Glomerular endothelial cell (primary cell): ENCODE measurements around the gene NXN. TPM values are rescaled to one million over a fixed set of nuclear protein-coding genes. Genes with fewer than 3 reads are reported as not detected.
"Not testable (repeated sequence)": the region's sequence is repeated elsewhere in the genome, so short reads cannot be mapped to it uniquely, and the experiment has no call there.

Experiments
- DNase-seq: peaks from one replicate; pipeline ENCODE4 v3.0.0-alpha.2; 2011; ENCODE audit warnings: low read depth, low spot score; ENCODE audit errors: extremely low read depth
- total RNA-seq: library from RNA; depleted of rRNA; stranded (reverse); fragments of >200 nt; gene quantifications from 2 replicates; pipeline ENCODE4 v1.2.3, GENCODE V29; 2015

The NXN gene
- total RNA-seq, 1 donor from 2014 or later: 55.7 TPM

- DNase-seq: no peak
These were observed 191.8 kb downstream of the NXN start for GRCh38 chr17:787641-788221.

- not testable (repeated sequence) for DNase-seq
These were observed 193.7 kb downstream of the NXN start for GRCh38 chr17:785901-786300.

GRCh38 chr17:784143-784542 lies 195.4 kb downstream of the NXN start:
- DNase-seq: no peak

- DNase-seq: peak; percentile 44
These were observed 197.5 kb downstream of the NXN start, which contains the start of the genes GLOD4 and MRM3 for GRCh38 chr17:781805-782731. TSS of gene GLOD4 (minus strand) at chr17:782280. CDS start at chr17:782255, 25 bp downstream. TSS of gene MRM3 (plus strand) at chr17:782353. CDS start at chr17:782379, 26 bp downstream.

GRCh38 chr17:778096-778495 lies 201.5 kb downstream of the NXN start:
- DNase-seq: no peak

GRCh38 chr17:774313-774584 lies 205.3 kb downstream of the NXN start:
- DNase-seq: no peak

GRCh38 chr17:773467-774312 lies 205.9 kb downstream of the NXN start:
- no peak for DNase-seq

- DNase-seq: no peak
These were observed 206.6 kb downstream of the NXN start for GRCh38 chr17:773016-773415.

GRCh38 chr17:767076-767475 lies 212.5 kb downstream of the NXN start:
- no peak for DNase-seq

GRCh38 chr17:760371-760770 lies 219.2 kb downstream of the NXN start:
- DNase-seq: no peak

GRCh38 chr17:759964-760363 lies 219.6 kb downstream of the NXN start:
- DNase-seq: no peak

- not testable (repeated sequence) for DNase-seq
These were observed 223.5 kb downstream of the NXN start for GRCh38 chr17:756010-756567.

GRCh38 chr17:755319-755961 lies 224.1 kb downstream of the NXN start:
- DNase-seq: not testable (repeated sequence)

- no peak for DNase-seq
These were observed 226.2 kb downstream of the NXN start for GRCh38 chr17:753418-753817.

- no peak for DNase-seq
These were observed 226.9 kb downstream of the NXN start for GRCh38 chr17:752620-753219.

- peak; percentile 41 for DNase-seq
These were observed 227.5 kb downstream of the NXN start, which contains the start of gene GEMIN4 for GRCh38 chr17:752002-752619. TSS of gene GEMIN4 (minus strand) at chr17:752264. CDS start at chr17:752142, 122 bp downstream.

- no peak for DNase-seq
These were observed 228.1 kb downstream of the NXN start for GRCh38 chr17:751269-752001.

GRCh38 chr17:750431-751037 lies 229.0 kb downstream of the NXN start:
- no peak for DNase-seq
